ENCODE data around the gene TSPAN18. TPM values are rescaled to one million over a fixed set of nuclear protein-coding genes. Genes with fewer than 3 reads are reported as not detected.

Gene TSPAN18
- total and polyA plus RNA-seq, 7 donors = 5.2 to 21.7 (median 8.0) TPM

- no peak for DNase-seq
Observed at GRCh38 chr11:44859528-44859925, 132.8 kb downstream of the TSPAN18 start.

GRCh38 chr11:44860346-44860745 is 133.6 kb downstream of the TSPAN18 start:
- H3K27me3 ChIP-seq (ENCODE audit: insufficient read depth in 3 of 3, low read length in 2 of 3) = no peaks in the 10 kb centered on the region
- H3K4me1 ChIP-seq = no peaks in the 10 kb centered on the region
- no peaks in the 10 kb centered on the region for H3K36me3 ChIP-seq (ENCODE audit: insufficient read depth in 1 of 2, low read depth in 1 of 2)
- no peaks in the 10 kb centered on the region for H3K9me3 ChIP-seq
- no peak overlapping the region for H3K4me3 ChIP-seq
- 89 to 91% (median 90%) methylated on average over 5 of the region's 5 CpGs for WGBS, 3 donors
- TF ChIP-seq CTCF (IDR thresholded peaks at IDR 0.05) = no peak
- no peak overlapping the region for H3K27ac ChIP-seq
- DNase-seq = no peak
- intact Hi-C loops (cut with DNase I) = loop anchor here in 1 of 2 donors (10.0 kb wide), 1 partner anchor 56 kb away; no protein-coding TSS in a partner anchor
- ATAC-seq = no peak

More at GRCh38 chr11:44859528-44859925, 132.8 kb downstream of the TSPAN18 start:
- ATAC-seq = no peak
- no peaks in the 10 kb centered on the region for H3K9me3 ChIP-seq
- WGBS, 3 donors = 93 to 94% (median 94%) methylated on average over 5 of the region's 5 CpGs
- TF ChIP-seq CTCF (IDR thresholded peaks at IDR 0.05) = no peak
- no peak overlapping the region for H3K27ac ChIP-seq
- no peaks in the 10 kb centered on the region for H3K27me3 ChIP-seq (ENCODE audit: insufficient read depth in 3 of 3, low read length in 2 of 3)
- no peaks in the 10 kb centered on the region for H3K4me1 ChIP-seq
- no peak overlapping the region for H3K4me3 ChIP-seq
- intact Hi-C loops (cut with DNase I) = no loop called here
- H3K36me3 ChIP-seq (ENCODE audit: insufficient read depth in 1 of 2, low read depth in 1 of 2) = no peaks in the 10 kb centered on the region

GRCh38 chr11:44861849-44862557 is 135.2 kb downstream of the TSPAN18 start:
- peak; percentile 57 to 95 (median 94) for ATAC-seq
- H3K27ac ChIP-seq = peak overlapping the region; percentile 23
- H3K27me3 ChIP-seq (ENCODE audit: insufficient read depth in 3 of 3, low read length in 2 of 3) = no peaks in the 10 kb centered on the region
- no peak for TF ChIP-seq CTCF (IDR thresholded peaks at IDR 0.05)
- peak; percentile 66 to 68 for DNase-seq
- WGBS, 3 donors = 58 to 72% (median 63%) methylated on average over 19 of the region's 19 CpGs
- H3K4me3 ChIP-seq = no peak overlapping the region
- H3K36me3 ChIP-seq (ENCODE audit: insufficient read depth in 1 of 2, low read depth in 1 of 2) = no peaks in the 10 kb centered on the region
- no peaks in the 10 kb centered on the region for H3K9me3 ChIP-seq
- no peaks in the 10 kb centered on the region for H3K4me1 ChIP-seq
- intact Hi-C loops (cut with DNase I) = loop anchor here in 1 of 2 donors (10.0 kb wide), 1 partner anchor 57 kb away; no protein-coding TSS in a partner anchor

- no peak for TF ChIP-seq CTCF (IDR thresholded peaks at IDR 0.05)
- Histone ChIP-seq H3K4me3 (no peak overlapping the region), H3K4me1 (no peaks in the 10 kb centered on the region), H3K9me3 (no peaks in the 10 kb centered on the region), H3K27me3 (ENCODE audit: insufficient read depth in 3 of 3, low read length in 2 of 3) (no peaks in the 10 kb centered on the region), H3K27ac (no peak overlapping the region), H3K36me3 (ENCODE audit: insufficient read depth in 1 of 2, low read depth in 1 of 2) (no peaks in the 10 kb centered on the region)
- ATAC-seq = peak in 2 of 4 donors; percentile 27 to 51
- intact Hi-C loops (cut with DNase I) = loop anchor here in 1 of 2 donors (10.0 kb wide), 1 partner anchor 58 kb away; no protein-coding TSS in a partner anchor
- 72 to 84% (median 74%) methylated on average over 5 of the region's 5 CpGs for WGBS, 3 donors
- DNase-seq = no peak
Observed at GRCh38 chr11:44862558-44863101, 135.9 kb downstream of the TSPAN18 start.
